Muscle layer of colon (tissue), 2 donors: ENCODE measurements around the gene ANKRD27.

ENCODE experiments used
- H3K27ac ChIP-seq: one replicate; pipeline ENCODE4 v1.7.0; 2013; ENCODE audit warnings: low read depth, mild to moderate bottlenecking, low read length, moderate library complexity
- H3K27me3 ChIP-seq, 2 donors: one replicate each; pipeline ENCODE4 v1.7.0; 2013; ENCODE audit warnings: low read length in 2 of 2, mild to moderate bottlenecking in 2 of 2; ENCODE audit not compliant: insufficient read depth in 2 of 2, control insufficient read depth in 1 of 2
- H3K36me3 ChIP-seq: one replicate; pipeline ENCODE4 v1.7.0; 2013; ENCODE audit warnings: mild to moderate bottlenecking, low read length; ENCODE audit not compliant: insufficient read depth
- H3K4me1 ChIP-seq: one replicate; pipeline ENCODE4 v1.7.0; 2013; ENCODE audit warnings: mild to moderate bottlenecking, low read length; ENCODE audit not compliant: insufficient read depth
- H3K4me3 ChIP-seq, 2 donors: one replicate each; pipeline ENCODE4 v1.7.0; 2013; ENCODE audit warnings: low read length in 2 of 2, low read depth in 1 of 2, mild to moderate bottlenecking in 1 of 2, moderate library complexity in 1 of 2
- H3K9ac ChIP-seq: one replicate; pipeline ENCODE4 v1.7.0; 2013; ENCODE audit warnings: low read length
- H3K9me3 ChIP-seq: one replicate; pipeline ENCODE4 v1.7.0; 2013; ENCODE audit warnings: mild to moderate bottlenecking, low read length
- donor health status: abdominal sarcoma.
- donor health status: Adenocarcinoma of cecum.

Gene ANKRD27

DNA sequence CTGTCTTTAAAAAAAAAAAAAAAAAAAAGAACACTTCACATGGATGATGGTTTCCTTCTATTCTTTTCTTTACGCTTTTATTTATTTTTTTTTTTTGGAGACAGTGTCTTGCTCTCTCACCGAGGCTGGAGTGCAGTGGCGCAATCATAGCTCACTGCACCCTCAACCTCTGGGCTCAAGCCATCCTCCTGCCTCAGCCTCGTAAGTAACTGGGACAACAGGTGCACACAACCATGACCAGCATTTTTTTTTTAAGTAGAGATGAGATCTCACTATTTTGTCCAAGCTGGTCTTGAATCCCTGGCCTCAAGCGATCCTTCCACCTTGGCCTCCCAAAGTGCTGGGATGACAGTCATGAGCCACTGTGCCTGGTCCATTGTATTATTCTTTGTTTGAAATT is 24.3 kb downstream of the ANKRD27 start:
- Histone ChIP-seq H3K9me3 (no peaks in the 10 kb centered on the region), H3K4me1 (peaks cover 17% of the 10 kb centered on the region), H3K27me3 (no peaks in the 10 kb centered on the region), H3K36me3 (peaks cover 42% of the 10 kb centered on the region), H3K4me3 (no peak overlapping the region), H3K9ac (no peak overlapping the region), H3K27ac (no peak overlapping the region)

DNA sequence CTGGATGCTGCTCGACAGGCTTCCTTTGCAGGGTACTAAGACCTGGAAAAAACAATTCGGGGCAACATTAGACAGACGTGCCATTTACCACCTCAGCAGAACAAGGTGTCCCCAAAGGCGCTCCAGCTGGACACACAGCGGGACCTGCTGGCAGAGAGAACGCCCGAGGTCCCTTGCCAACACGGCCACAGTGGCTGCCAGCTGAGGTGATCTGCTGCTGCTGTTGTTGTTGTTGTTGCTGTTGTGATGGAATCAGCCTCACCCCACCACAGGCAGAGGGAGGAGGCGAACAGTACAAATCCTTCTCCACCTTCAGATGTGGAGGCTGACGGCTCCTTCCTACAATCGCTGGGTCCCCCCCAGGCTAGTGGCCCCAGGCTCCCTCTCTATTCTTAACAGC is 25.2 kb downstream of the ANKRD27 start:
- Histone ChIP-seq H3K9ac (no peak overlapping the region), H3K27me3 (no peaks in the 10 kb centered on the region), H3K4me1 (peaks cover 17% of the 10 kb centered on the region), H3K36me3 (peaks cover 37% of the 10 kb centered on the region), H3K27ac (no peak overlapping the region), H3K9me3 (no peaks in the 10 kb centered on the region), H3K4me3 (no peak overlapping the region)

DNA sequence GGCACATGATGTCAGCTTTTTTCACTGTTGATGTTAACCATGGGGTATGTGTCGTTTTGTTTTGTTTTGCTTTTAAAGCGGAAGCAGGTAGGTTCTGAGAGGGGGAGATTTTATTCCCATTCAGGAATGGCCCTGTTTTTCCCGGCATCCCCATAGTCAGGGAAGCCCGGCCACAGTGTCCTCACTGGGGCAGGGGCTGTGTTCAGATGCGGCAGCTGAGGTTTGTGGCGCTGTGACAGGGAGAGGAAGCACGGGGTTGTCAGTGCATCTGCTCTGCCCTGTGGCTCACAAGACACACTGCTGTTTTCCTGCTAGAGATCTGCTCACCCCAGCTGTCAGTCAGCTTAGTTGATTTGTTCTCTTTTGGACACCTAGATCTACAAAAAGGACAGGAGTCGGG is 27.6 kb downstream of the ANKRD27 start:
- no peaks in the 10 kb centered on the region for H3K9me3 ChIP-seq
- no peak overlapping the region for H3K4me3 ChIP-seq
- peaks cover 57% of the 10 kb centered on the region for H3K36me3 ChIP-seq
- peaks cover 8% of the 10 kb centered on the region for H3K4me1 ChIP-seq
- H3K27ac ChIP-seq = no peak overlapping the region
- H3K27me3 ChIP-seq = no peaks in the 10 kb centered on the region
- no peak overlapping the region for H3K9ac ChIP-seq

GRCh38 chr19:32646556-32646955 is 28.4 kb downstream of the ANKRD27 start:
- peaks cover 65% of the 10 kb centered on the region for H3K36me3 ChIP-seq
- H3K4me1 ChIP-seq = peaks cover under 1% of the 10 kb centered on the region
- H3K27ac ChIP-seq = no peak overlapping the region
- H3K27me3 ChIP-seq = no peaks in the 10 kb centered on the region
- no peak overlapping the region for H3K9ac ChIP-seq
- no peak overlapping the region for H3K4me3 ChIP-seq
- H3K9me3 ChIP-seq = no peaks in the 10 kb centered on the region

DNA sequence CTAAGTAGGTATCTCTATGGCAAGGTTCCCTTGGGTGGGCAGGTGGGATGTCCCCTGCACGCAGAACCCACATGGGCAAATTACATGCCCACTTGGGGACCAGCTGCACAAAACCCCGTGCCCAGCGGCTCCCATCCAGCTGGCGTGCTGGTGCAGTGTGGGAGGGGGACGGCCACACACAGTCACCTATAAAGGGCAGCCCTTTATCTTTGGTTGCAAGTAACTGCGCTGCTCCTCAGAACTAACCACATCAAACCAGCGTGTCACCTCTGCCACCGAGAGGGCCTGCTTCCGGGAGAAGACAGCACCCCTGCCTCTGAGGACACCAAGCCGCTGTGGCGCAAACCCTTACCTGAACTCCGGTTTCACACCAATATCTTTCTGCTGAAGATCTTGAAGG is 32.2 kb downstream of the ANKRD27 start:
- Histone ChIP-seq H3K9ac (no peak overlapping the region), H3K36me3 (peaks cover 69% of the 10 kb centered on the region), H3K27ac (no peak overlapping the region), H3K4me1 (no peaks in the 10 kb centered on the region), H3K4me3 (no peak overlapping the region), H3K9me3 (no peaks in the 10 kb centered on the region), H3K27me3 (no peaks in the 10 kb centered on the region)

- peaks cover 52% of the 10 kb centered on the region for H3K36me3 ChIP-seq
- no peaks in the 10 kb centered on the region for H3K4me1 ChIP-seq
- no peak overlapping the region for H3K4me3 ChIP-seq
- H3K9ac ChIP-seq = no peak overlapping the region
- H3K27ac ChIP-seq = no peak overlapping the region
- H3K27me3 ChIP-seq = no peaks in the 10 kb centered on the region
- no peaks in the 10 kb centered on the region for H3K9me3 ChIP-seq
Observed at GRCh38 chr19:32638625-32639024, 36.4 kb downstream of the ANKRD27 start.

DNA sequence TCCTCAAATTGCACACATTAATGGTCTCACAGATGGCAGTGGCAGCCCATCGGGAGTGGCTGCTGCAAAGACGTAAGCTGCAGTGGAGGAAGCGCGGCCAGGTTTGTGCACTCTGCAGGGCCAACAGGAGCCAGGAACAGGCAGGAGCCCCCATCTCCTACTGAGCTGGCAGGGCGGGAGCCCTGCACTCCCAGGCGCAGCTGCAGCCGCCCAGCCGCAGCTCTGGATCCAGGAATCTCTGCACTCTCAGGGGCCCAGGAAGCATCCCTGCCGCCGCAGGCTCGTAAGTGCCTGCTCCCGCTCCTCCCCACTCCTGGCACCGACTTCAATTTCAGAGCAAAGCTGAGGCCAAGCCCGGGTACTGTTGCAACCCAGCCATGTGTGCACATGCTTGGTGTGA is 37.5 kb downstream of the ANKRD27 start:
- Histone ChIP-seq H3K9me3 (no peaks in the 10 kb centered on the region), H3K36me3 (peaks cover 49% of the 10 kb centered on the region), H3K27me3 (no peaks in the 10 kb centered on the region), H3K9ac (no peak overlapping the region), H3K27ac (no peak overlapping the region), H3K4me3 (no peak overlapping the region), H3K4me1 (no peaks in the 10 kb centered on the region)

DNA sequence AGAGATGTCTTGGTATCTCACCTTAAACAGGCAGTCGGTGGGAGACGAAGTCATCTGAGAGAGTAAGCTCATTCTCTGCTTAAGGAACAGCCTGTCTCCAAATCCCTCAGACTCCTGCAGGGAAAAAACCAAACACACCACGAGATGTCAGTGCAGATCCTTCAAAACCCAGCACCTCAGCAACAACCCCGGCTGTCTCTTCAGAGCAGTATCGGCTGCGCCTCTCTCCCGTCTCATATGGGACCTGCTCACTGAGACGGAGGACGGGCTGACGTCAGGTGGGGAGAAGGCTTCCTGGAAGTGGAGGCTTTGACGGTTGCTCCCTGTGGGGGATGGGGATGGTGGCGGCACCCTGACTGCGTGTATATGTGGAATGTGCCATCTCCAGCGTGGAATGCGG is 43.6 kb downstream of the ANKRD27 start:
- Histone ChIP-seq H3K27ac (no peak overlapping the region), H3K36me3 (peaks cover 60% of the 10 kb centered on the region), H3K9me3 (no peaks in the 10 kb centered on the region), H3K9ac (no peak overlapping the region), H3K27me3 (no peaks in the 10 kb centered on the region), H3K4me3 (no peak overlapping the region), H3K4me1 (no peaks in the 10 kb centered on the region)

DNA sequence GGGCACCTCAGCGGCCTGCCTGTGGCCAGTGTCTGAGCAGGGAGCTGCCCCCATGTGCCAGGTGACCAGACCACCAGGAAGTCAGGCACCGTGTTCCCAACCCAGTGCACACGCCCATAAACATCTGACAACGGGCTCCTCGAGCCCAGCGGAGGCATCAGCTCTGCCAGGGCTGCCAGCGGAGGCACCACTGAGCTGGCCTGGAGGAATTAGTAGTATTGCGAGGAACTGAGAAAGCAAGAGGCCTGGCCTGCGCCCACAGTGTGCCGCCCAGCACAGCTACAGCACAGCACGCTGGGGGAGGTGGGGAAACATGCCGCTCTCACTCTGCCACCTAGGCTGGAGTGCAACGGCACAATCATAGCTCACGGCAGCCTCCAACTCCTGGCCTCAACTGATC is 44.6 kb downstream of the ANKRD27 start:
- Histone ChIP-seq H3K9me3 (no peaks in the 10 kb centered on the region), H3K9ac (no peak overlapping the region), H3K4me1 (no peaks in the 10 kb centered on the region), H3K27ac (no peak overlapping the region), H3K36me3 (peaks cover 59% of the 10 kb centered on the region), H3K4me3 (no peak overlapping the region), H3K27me3 (no peaks in the 10 kb centered on the region)

DNA sequence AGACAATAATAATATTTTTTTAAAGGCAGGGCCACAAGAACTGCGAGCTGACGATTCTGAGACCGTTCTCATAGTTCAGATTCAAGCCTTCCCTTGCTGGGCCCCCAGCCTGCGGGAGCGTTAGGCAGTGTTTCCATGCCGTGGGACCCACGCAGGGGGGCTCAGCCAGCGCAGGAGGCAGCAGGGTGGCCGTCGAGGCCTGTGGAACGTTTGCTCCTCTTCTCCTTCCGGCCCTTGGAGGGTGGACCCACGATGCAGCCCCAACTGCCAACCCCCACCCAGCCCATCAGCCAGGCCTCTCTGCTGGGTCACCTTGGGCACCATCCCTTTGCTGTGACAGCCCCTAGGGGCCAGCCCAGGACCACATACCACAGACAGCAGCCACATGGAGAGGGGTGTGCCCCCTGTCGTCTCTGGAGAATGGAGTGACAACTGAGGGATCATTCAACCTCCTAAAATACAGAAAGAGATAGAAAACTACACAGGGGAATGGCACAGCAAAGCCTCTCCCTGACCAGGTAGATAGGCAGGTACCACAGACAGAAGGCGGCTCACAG is 47.2 kb downstream of the ANKRD27 start:
- no peaks in the 10 kb centered on the region for H3K27me3 ChIP-seq
- no peak overlapping the region for H3K4me3 ChIP-seq
- H3K9me3 ChIP-seq = no peaks in the 10 kb centered on the region
- H3K36me3 ChIP-seq = peaks cover 74% of the 10 kb centered on the region
- H3K9ac ChIP-seq = no peak overlapping the region
- H3K4me1 ChIP-seq = no peaks in the 10 kb centered on the region
- H3K27ac ChIP-seq = no peak overlapping the region

DNA sequence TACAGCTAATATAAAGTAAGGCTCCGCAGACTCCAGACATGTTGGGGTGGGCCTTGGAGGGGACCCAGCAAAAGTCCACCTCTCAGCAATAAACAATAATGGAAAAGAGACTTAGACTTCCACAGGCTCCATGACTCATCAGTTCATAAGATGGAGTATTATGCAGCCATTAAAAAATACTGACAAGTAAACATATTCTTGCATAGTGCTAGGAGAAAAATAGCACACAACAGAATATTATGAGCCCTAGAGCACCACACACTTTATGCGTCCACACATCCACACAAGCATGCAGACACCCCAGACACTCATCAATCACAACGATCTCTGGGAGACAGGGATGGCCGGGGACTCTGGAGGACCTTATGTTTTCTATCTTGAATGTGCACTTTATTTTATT is 48.0 kb downstream of the ANKRD27 start:
- no peaks in the 10 kb centered on the region for H3K4me1 ChIP-seq
- H3K9ac ChIP-seq = no peak overlapping the region
- H3K27me3 ChIP-seq = no peaks in the 10 kb centered on the region
- peaks cover 81% of the 10 kb centered on the region for H3K36me3 ChIP-seq
- no peak overlapping the region for H3K4me3 ChIP-seq
- H3K27ac ChIP-seq = no peak overlapping the region
- H3K9me3 ChIP-seq = no peaks in the 10 kb centered on the region

- H3K36me3 ChIP-seq = peaks cover 71% of the 10 kb centered on the region
- H3K9me3 ChIP-seq = no peaks in the 10 kb centered on the region
- H3K27me3 ChIP-seq = no peaks in the 10 kb centered on the region
- H3K4me3 ChIP-seq = no peak overlapping the region
- no peak overlapping the region for H3K27ac ChIP-seq
- no peak overlapping the region for H3K9ac ChIP-seq
- H3K4me1 ChIP-seq = no peaks in the 10 kb centered on the region
Observed at GRCh38 chr19:32624410-32624809, 50.6 kb downstream of the ANKRD27 start.
